K562 (cell line): ENCODE measurements around the gene GMDS. TPM values are rescaled to one million over a fixed set of nuclear protein-coding genes. Genes with fewer than 3 reads are reported as not detected.

ENCODE experiments used
- ATAC-seq: fragments of 200-7000 bp; cut with Tn5 transposase; 3 replicates; pipeline ENCODE4 v1.9.1; 2020; ENCODE audit warnings: moderate library complexity
- BruUV-seq: library from RNA; stranded (reverse); fragments of 400-500 nt; replicated peaks from 2 replicates; lab custom pipeline; 2021; lab: Mats Ljungman, UMichigan
- CTCF ChIA-PET: fragments of 300-600 bp; formaldehyde crosslinking; extraction: SDS; loops from one replicate; lab custom pipeline; 2021; ENCODE audit warnings: low intra/inter-chr PET ratio; lab: Yijun Ruan, JAX
- POLR2A ChIA-PET: fragments of 300-600, 350-650 bp; sonication (Branson Sonifier 250); formaldehyde crosslinking; extraction: SDS; loops from one replicate; lab custom pipeline; 2021; ENCODE audit warnings: antibody characterized with exemption, inconsistent platforms; lab: Yijun Ruan, JAX
- DNase-seq, 4 experiments: peaks; one replicate each; pipeline versions ENCODE4 v3.0.0 to v3.0.0-alpha.2; 2011 to 2018; ENCODE audit warnings: low spot score in 3 of 4, mixed read lengths in 3 of 4; ENCODE audit errors: extremely low read depth in 1 of 4
- FAIRE-seq: peaks from 2 replicates; lab custom pipeline; 2011; peaks lifted over from hg19 to GRCh38; lab: Jason Lieb, UNC
- H2AFZ ChIP-seq: 2 replicates; pipeline ENCODE4 v1.6.0; 2011; ENCODE audit warnings: low read depth, low read length, control low read depth, inconsistent platforms
- H3K27ac ChIP-seq: fragments of 200-600 bp; 3 replicates; pipeline ENCODE4 v1.8.0; 2011; ENCODE audit warnings: low read depth, mild to moderate bottlenecking, control low read depth, inconsistent platforms, low read length, moderate library complexity, mixed read lengths; ENCODE audit errors: extremely low read depth
- H3K27me3 ChIP-seq, 2 experiments: fragments of 300-600 bp in 1 of 2; 2 replicates in 1 of 2; 3 replicates in 1 of 2; pipeline versions ENCODE4 v1.6.0 to v1.8.0; 2011; ENCODE audit warnings: inconsistent platforms in 2 of 2, low read length in 2 of 2, mild to moderate bottlenecking in 1 of 2, mixed read lengths in 1 of 2, moderate library complexity in 1 of 2; ENCODE audit not compliant: control insufficient read depth in 2 of 2, insufficient read depth in 2 of 2
- H3K36me3 ChIP-seq: fragments of 300-600 bp; 3 replicates; pipeline ENCODE4 v1.8.0; 2011; ENCODE audit warnings: mild to moderate bottlenecking, low read length, inconsistent platforms; ENCODE audit not compliant: control insufficient read depth, insufficient read depth
- H3K4me1 ChIP-seq, 2 experiments: fragments of 200-600 bp in 1 of 2; replicated peaks in 1 of 2; 2 replicates in 1 of 2; 3 replicates in 1 of 2; pipeline versions ENCODE4 v1.5.1 to v1.8.0; 2011; ENCODE audit warnings: inconsistent platforms in 2 of 2, low read length in 2 of 2, mild to moderate bottlenecking in 1 of 2, mixed read lengths in 1 of 2, moderate library complexity in 1 of 2; ENCODE audit not compliant: control insufficient read depth in 2 of 2, insufficient read depth in 2 of 2
- H3K4me2 ChIP-seq: 2 replicates; pipeline ENCODE4 v1.6.1; 2011; ENCODE audit warnings: low read length, control low read depth, inconsistent platforms, mixed read lengths; ENCODE audit not compliant: insufficient read depth
- H3K4me3 ChIP-seq: fragments of 200-600 bp; sonication (generic), shearing (Covaris generic); 2 replicates; pipeline ENCODE4 v1.5.1; 2016; ENCODE audit warnings: control low read depth, inconsistent platforms
- H3K79me2 ChIP-seq: fragments of 200-600 bp; 3 replicates; pipeline ENCODE4 v1.8.0; 2011; ENCODE audit warnings: low read length, inconsistent platforms; ENCODE audit not compliant: control insufficient read depth, insufficient read depth
- H3K9ac ChIP-seq, 2 experiments: 2 replicates each; pipeline versions ENCODE4 v1.6.0 to v1.6.1; 2011; ENCODE audit warnings: low read depth in 2 of 2, low read length in 2 of 2, control low read depth in 1 of 2, inconsistent platforms in 1 of 2, mild to moderate bottlenecking in 1 of 2, mixed read lengths in 1 of 2; ENCODE audit not compliant: insufficient read depth in 1 of 2
- H3K9me1 ChIP-seq: one replicate; pipeline ENCODE4 v1.6.0; 2011; ENCODE audit warnings: inconsistent platforms, mild to moderate bottlenecking, low read length, moderate library complexity; ENCODE audit not compliant: control insufficient read depth, insufficient read depth
- H3K9me3 ChIP-seq: replicated peaks from 2 replicates; pipeline ENCODE4 v1.5.1; 2011; ENCODE audit warnings: low read depth, low read length, inconsistent platforms; ENCODE audit not compliant: control insufficient read depth, insufficient read depth
- H4K20me1 ChIP-seq: replicated peaks from 2 replicates; pipeline ENCODE4 v1.6.1; 2011; ENCODE audit warnings: low read length, inconsistent platforms, mixed read lengths; ENCODE audit not compliant: control insufficient read depth, insufficient read depth
- ETV1 ChIP-seq: fragments of 450-650 bp; conservative IDR thresholded peaks from 2 replicates; pipeline ENCODE4 v1.6.1; 2016; ENCODE audit warnings: missing genetic modification characterization, control low read depth, low read depth, missing compliant biosample characterization
- MEIS2 ChIP-seq: fragments of 450-650 bp; IDR thresholded peaks from 2 replicates; pipeline ENCODE4 v1.6.1; 2014; ENCODE audit warnings: mild to moderate bottlenecking; ENCODE audit not compliant: partially characterized antibody
- SUPT5H ChIP-seq: fragments of 450-650 bp; IDR thresholded peaks from 2 replicates; pipeline ENCODE4 v1.6.1; 2016
- WGBS: fragments of 100-300 bp; shearing (Covaris generic); methylation state at CpG from one replicate; pipeline ENCODE4 v1.1.6; 2016; ENCODE audit warnings: low coverage, mixed read lengths; ENCODE audit not compliant: insufficient coverage; ENCODE audit errors: missing lambda C conversion rate; 5-methylcytosine and 5-hydroxymethylcytosine counted together
- in situ Hi-C: fragments of 300-500 bp; cut with MboI; formaldehyde crosslinking; loops from 4 replicates; pipeline ENCODE4 v1.15.0; 2018; ENCODE audit warnings: inconsistent platforms, mixed read lengths
- intact Hi-C: fragments of 100-400 bp; cut with micrococcal nuclease; formaldehyde crosslinking; loops from 2 replicates; pipeline ENCODE4 v1.14.2; 2022
- polyA plus RNA-seq, 8 experiments: library from polyadenylated mRNA; depleted of rRNA in 4 of 8; stranded (reverse) in 5 of 8; unstranded in 3 of 8; fragments of >200 nt; fragmentation: Nextera tagmentation in 2 of 8; fragmentation: Illumina TruSeq in 1 of 8; extraction: Ambion mirVana in 2 of 8; extraction: Trizol in 1 of 8; gene quantifications; 2 replicates each; pipeline versions ENCODE4 v1.2.1 to v1.2.3, GENCODE V29; 2011 to 2014; ENCODE audit warnings: inconsistent platforms in 1 of 8, missing spikeins in 1 of 8
- total RNA-seq, 7 experiments: library from RNA; depleted of rRNA in 6 of 7; stranded (reverse); fragments of >200 nt in 6 of 7; fragmentation: Illumina TruSeq in 2 of 7; extraction: Trizol in 2 of 7; gene quantifications; 2 replicates each; pipeline versions ENCODE4 v1.2.1 to v1.2.3, GENCODE V29; 2011 to 2021; ENCODE audit warnings: low replicate concordance in 1 of 7
- TF ChIP-seq, protein P1 (sequence below): fragments of 450-650 bp; IDR thresholded peaks from 2 replicates; pipeline ENCODE4 v1.6.1; 2016
- TF ChIP-seq, protein P2 (sequence below): sonication (generic); formaldehyde crosslinking; IDR thresholded peaks from 2 replicates; pipeline ENCODE4 v1.5.0; 2020; ENCODE audit warnings: missing genetic modification reagents
- TF ChIP-seq, protein P3 (sequence below): fragments of 450-650 bp; formaldehyde crosslinking; IDR thresholded peaks from 2 replicates; pipeline ENCODE4 v1.4.0; 2020; ENCODE audit warnings: mild to moderate bottlenecking, mixed read lengths
- TF ChIP-seq, protein P4 (sequence below), 2 experiments: IDR thresholded peaks in 1 of 2; conservative IDR thresholded peaks in 1 of 2; 2 replicates each; pipeline ENCODE4 v1.6.1; 2016; ENCODE audit warnings: low read depth in 2 of 2, mild to moderate bottlenecking in 1 of 2, missing compliant biosample characterization in 1 of 2, missing genetic modification characterization in 1 of 2, moderate library complexity in 1 of 2

GMDS gene
- total and polyA plus RNA-seq, 9 of the 15 experiments (the other 6 are each of a cell fraction or from before 2014, with no cell fraction given): 0.48 to 31.8 (median 13.4) TPM

DNA sequence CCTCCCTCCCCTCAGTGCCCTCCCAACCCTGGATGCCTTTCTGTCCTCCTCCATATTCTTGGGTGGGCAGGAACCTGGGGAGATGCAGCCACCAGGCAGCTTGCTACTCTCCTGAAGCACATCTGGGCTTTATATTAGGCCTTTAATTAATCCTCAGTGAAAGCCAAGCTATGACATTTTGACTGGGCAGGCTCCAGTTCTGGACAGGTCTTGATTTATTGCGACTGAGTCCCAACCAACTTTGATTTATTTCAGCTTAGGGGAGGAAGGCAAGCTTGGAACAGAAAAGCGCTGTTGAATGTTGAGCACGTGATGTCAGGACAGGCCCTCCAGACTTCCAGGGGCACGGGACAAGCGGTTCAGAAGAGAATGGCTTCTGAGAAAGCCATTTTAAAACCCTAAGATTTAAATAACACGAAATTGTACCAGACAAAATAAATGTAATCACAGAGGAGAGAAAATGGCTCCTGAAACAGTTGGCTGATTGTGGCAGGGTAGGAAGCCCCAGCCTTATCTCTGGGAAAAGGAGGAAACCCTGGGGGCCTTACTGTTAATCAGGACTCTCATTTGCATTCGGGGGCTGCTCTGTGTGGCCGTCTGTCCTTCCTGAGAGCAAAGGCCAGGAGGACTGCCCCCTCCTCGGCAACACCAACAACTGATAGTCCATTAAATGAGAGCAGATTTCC is 341.5 kb downstream of the GMDS start:
- ATAC-seq (no peak), DNase-seq (no peak), FAIRE-seq (no peak)
- no peak overlapping the region for H3K27ac ChIP-seq
- in situ Hi-C loops: no loop called here
- ChIA-PET CTCF (no interaction called here), POLR2A (interaction anchor here (1.0 kb wide), 1 partner anchor 11 kb away, joined by 4 read pairs; no protein-coding TSS in a partner anchor)
- 1% methylated on average over 9 of the region's 9 CpGs for WGBS
- no peak overlapping the region for H3K9ac ChIP-seq
- no peaks in the 10 kb centered on the region for H3K4me1 ChIP-seq
- H2AFZ ChIP-seq: no peak overlapping the region
- peaks cover 10% of the 10 kb centered on the region; the same call in 1 of the 2 replicates for H4K20me1 ChIP-seq
- H3K36me3 ChIP-seq: no peaks in the 10 kb centered on the region
- H3K79me2 ChIP-seq: no peaks in the 10 kb centered on the region
- peaks cover 8 to 30% of the 10 kb centered on the region in 2 experiments; a peak in 4 of 5 replicates for H3K27me3 ChIP-seq
- no peaks in the 10 kb centered on the region for H3K9me3 ChIP-seq
- H3K9me1 ChIP-seq: no peaks in the 10 kb centered on the region
- no peak overlapping the region for H3K4me3 ChIP-seq
- intact Hi-C loops: no loop called here
- TF ChIP-seq, protein P1, sequence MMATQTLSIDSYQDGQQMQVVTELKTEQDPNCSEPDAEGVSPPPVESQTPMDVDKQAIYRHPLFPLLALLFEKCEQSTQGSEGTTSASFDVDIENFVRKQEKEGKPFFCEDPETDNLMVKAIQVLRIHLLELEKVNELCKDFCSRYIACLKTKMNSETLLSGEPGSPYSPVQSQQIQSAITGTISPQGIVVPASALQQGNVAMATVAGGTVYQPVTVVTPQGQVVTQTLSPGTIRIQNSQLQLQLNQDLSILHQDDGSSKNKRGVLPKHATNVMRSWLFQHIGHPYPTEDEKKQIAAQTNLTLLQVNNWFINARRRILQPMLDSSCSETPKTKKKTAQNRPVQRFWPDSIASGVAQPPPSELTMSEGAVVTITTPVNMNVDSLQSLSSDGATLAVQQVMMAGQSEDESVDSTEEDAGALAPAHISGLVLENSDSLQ: peak; percentile 67
- TF ChIP-seq, protein P2, sequence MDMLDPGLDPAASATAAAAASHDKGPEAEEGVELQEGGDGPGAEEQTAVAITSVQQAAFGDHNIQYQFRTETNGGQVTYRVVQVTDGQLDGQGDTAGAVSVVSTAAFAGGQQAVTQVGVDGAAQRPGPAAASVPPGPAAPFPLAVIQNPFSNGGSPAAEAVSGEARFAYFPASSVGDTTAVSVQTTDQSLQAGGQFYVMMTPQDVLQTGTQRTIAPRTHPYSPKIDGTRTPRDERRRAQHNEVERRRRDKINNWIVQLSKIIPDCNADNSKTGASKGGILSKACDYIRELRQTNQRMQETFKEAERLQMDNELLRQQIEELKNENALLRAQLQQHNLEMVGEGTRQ (CRISPR knock-in tag): peak; percentile 18; the same call in 1 of the 2 replicates
- TF ChIP-seq SUPT5H (no peak), MEIS2 (peak; percentile 77), ETV1 (tag) (no peak)
- TF ChIP-seq, protein P3, sequence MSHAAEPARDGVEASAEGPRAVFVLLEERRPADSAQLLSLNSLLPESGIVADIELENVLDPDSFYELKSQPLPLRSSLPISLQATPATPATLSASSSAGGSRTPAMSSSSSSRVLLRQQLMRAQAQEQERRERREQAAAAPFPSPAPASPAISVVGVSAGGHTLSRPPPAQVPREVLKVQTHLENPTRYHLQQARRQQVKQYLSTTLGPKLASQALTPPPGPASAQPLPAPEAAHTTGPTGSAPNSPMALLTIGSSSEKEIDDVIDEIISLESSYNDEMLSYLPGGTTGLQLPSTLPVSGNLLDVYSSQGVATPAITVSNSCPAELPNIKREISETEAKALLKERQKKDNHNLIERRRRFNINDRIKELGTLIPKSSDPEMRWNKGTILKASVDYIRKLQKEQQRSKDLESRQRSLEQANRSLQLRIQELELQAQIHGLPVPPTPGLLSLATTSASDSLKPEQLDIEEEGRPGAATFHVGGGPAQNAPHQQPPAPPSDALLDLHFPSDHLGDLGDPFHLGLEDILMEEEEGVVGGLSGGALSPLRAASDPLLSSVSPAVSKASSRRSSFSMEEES (CRISPR knock-in tag): peak; percentile 44
- TF ChIP-seq, protein P4, sequence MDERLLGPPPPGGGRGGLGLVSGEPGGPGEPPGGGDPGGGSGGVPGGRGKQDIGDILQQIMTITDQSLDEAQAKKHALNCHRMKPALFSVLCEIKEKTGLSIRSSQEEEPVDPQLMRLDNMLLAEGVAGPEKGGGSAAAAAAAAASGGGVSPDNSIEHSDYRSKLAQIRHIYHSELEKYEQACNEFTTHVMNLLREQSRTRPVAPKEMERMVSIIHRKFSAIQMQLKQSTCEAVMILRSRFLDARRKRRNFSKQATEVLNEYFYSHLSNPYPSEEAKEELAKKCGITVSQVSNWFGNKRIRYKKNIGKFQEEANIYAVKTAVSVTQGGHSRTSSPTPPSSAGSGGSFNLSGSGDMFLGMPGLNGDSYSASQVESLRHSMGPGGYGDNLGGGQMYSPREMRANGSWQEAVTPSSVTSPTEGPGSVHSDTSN (CRISPR knock-in tag; IDR thresholded peaks at IDR 0.05; ENCODE audit: low read depth): no peak
- TF ChIP-seq, protein P4 (tag; conservative IDR thresholded peaks at IDR 0.05; ENCODE audit: low read depth): peak; percentile 93
- no TSS peak for BruUV-seq
- no peak overlapping the region for H3K4me2 ChIP-seq
